HG03342 (cell line): ENCODE results near the gene C10orf143.

Experiments
- ATAC-seq: cut with Tn5 transposase; IDR thresholded peaks from one replicate; pipeline ENCODE4 v1.9.1; 2021; ENCODE audit warnings: mild to moderate bottlenecking, moderate library complexity; ENCODE audit not compliant: unreplicated experiment

C10orf143 gene

GRCh38 chr10:130016993-130017630 is 93.5 kb downstream of the C10orf143 start:
- ATAC-seq = no peak

DNA sequence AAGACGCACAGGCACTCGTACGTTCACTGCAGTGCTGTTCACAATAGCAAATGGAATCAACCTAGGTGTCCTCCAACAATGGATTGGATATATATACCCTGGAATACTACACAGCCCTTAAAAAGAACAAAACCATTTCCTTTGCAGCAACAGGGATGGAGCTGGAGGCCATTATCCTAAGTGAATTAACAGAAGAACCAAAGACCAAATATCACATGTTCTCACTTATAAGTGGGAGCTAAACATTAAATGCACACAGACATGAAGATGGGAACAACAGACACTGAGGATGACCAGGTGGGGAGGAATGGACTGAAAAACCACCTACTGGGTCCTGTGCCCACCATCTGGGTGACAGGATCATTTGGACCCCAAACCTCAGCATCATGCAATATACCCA is 94.5 kb downstream of the C10orf143 start:
- no peak for ATAC-seq

DNA sequence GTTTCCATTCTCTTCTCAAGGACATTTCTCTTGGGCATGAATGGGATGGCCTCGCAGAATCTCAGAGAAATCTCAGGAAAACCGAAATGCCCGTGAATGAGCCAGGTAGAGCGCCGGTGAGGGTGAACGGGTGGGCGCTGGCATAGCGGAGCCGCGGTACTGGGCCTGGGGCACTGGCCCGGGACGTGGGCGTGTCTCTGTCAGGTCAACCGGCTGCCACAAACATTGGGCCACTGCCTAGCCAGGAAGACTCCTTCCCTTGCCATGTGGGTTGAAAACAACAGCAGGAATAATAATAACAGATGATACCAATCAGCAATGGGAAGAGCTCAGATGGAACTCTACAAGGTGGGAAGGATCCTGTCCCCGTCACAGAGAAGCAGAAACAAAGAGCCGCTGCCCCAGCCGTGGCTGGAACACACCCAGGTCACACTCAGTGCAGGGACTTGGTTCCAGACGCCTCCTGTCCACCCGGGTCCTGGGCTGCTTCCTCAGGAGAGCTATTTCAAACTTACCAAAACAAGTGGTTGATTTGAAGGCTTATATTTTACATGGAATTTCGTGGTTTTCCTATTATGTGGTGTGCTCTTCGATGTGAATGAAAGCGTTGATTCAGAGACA is 95.4 kb downstream of the C10orf143 start:
- ATAC-seq = no peak

- ATAC-seq = no peak
Observed at GRCh38 chr10:130014263-130015074, 96.2 kb downstream of the C10orf143 start.
